NCI-H2029 treated with DMSO at 0.1 percent for 48 hours (cell line): ENCODE measurements around the gene LRRC18.

Experiments used
- DNase-seq: peaks from one replicate; lab custom pipeline; 2025; lab: John Stamatoyannopoulos, UW

The LRRC18 gene

GRCh38 chr10:48939790-48940325 is at the start of gene LRRC18:
LRRC18 (minus strand) TSS chr10:48939840; CDS start chr10:48914155, 25,685 bp downstream.
- no peak for DNase-seq

- no peak for DNase-seq
Observed at GRCh38 chr10:48985621-48986158, 46.0 kb upstream of the LRRC18 start.

- DNase-seq: no peak
Observed at GRCh38 chr10:48983648-48984351, 44.2 kb upstream of the LRRC18 start.

GRCh38 chr10:48982584-48982983 is 42.9 kb upstream of the LRRC18 start:
- no peak for DNase-seq

GRCh38 chr10:48981310-48981907 is 41.8 kb upstream of the LRRC18 start:
- no peak for DNase-seq

GRCh38 chr10:48978318-48978717 is 38.7 kb upstream of the LRRC18 start:
- DNase-seq: no peak

GRCh38 chr10:48976196-48976595 is 36.6 kb upstream of the LRRC18 start:
- no peak for DNase-seq

- no peak for DNase-seq
Observed at GRCh38 chr10:48974510-48975156, 35.0 kb upstream of the LRRC18 start.

- DNase-seq: no peak
Observed at GRCh38 chr10:48973065-48973464, 33.4 kb upstream of the LRRC18 start.

- DNase-seq: no peak
Observed at GRCh38 chr10:48970654-48971053, 31.0 kb upstream of the LRRC18 start.

GRCh38 chr10:48970046-48970445 is 30.4 kb upstream of the LRRC18 start:
- no peak for DNase-seq

GRCh38 chr10:48968036-48968435 is 28.4 kb upstream of the LRRC18 start:
- DNase-seq: no peak

- no peak for DNase-seq
Observed at GRCh38 chr10:48965460-48965859, 25.8 kb upstream of the LRRC18 start.

- no peak for DNase-seq
Observed at GRCh38 chr10:48964038-48964437, 24.4 kb upstream of the LRRC18 start.

- DNase-seq: no peak
Observed at GRCh38 chr10:48958598-48959190, 19.1 kb upstream of the LRRC18 start.

- DNase-seq: no peak
Observed at GRCh38 chr10:48957361-48958151, 17.9 kb upstream of the LRRC18 start.

- no peak for DNase-seq
Observed at GRCh38 chr10:48951707-48952106, 12.1 kb upstream of the LRRC18 start.

GRCh38 chr10:48948470-48949037 is 8.9 kb upstream of the LRRC18 start:
- DNase-seq: no peak

GRCh38 chr10:48947690-48948469 is 8.2 kb upstream of the LRRC18 start:
- no peak for DNase-seq

- no peak for DNase-seq
Observed at GRCh38 chr10:48946891-48947500, 7.4 kb upstream of the LRRC18 start.
